Loucy (cell line): ENCODE measurements around the gene SLC35G6.

Source experiments
- H2AFZ ChIP-seq: fragments of 200-600 bp; sonication (generic); 2 replicates; pipeline ENCODE4 v1.6.0; 2016; ENCODE audit warnings: antibody characterized with exemption, mild to moderate bottlenecking, low read length, moderate library complexity
- H3F3A ChIP-seq: fragments of 200-600 bp; 2 replicates; pipeline ENCODE4 v1.6.0; 2016; ENCODE audit warnings: antibody characterized with exemption, low read depth, mild to moderate bottlenecking
- H3K27me3 ChIP-seq: fragments of 200-600 bp; sonication (generic); 2 replicates; pipeline ENCODE4 v1.6.1; 2014; ENCODE audit warnings: low read length, mild to moderate bottlenecking; ENCODE audit not compliant: insufficient read depth, poor library complexity, severe bottlenecking
- H3K36me3 ChIP-seq: fragments of 200-600 bp; sonication (generic); 2 replicates; pipeline ENCODE4 v1.6.1; 2016; ENCODE audit warnings: low read length; ENCODE audit not compliant: insufficient read depth
- H3K4me1 ChIP-seq: fragments of 200-600 bp; sonication (generic); 2 replicates; pipeline ENCODE4 v1.5.1; 2014; ENCODE audit warnings: low read length, mild to moderate bottlenecking; ENCODE audit not compliant: insufficient read depth, poor library complexity, severe bottlenecking
- H3K4me2 ChIP-seq: fragments of 200-600 bp; sonication (generic); 2 replicates; pipeline ENCODE4 v1.6.0; 2014; ENCODE audit warnings: antibody characterized with exemption, low read length, low read depth, mild to moderate bottlenecking; ENCODE audit not compliant: poor library complexity, severe bottlenecking
- H3K4me3 ChIP-seq: fragments of 200-600 bp; sonication (generic); 2 replicates; pipeline ENCODE4 v1.5.1; 2014; ENCODE audit warnings: low read length, mild to moderate bottlenecking, mixed read lengths; ENCODE audit not compliant: poor library complexity, severe bottlenecking
- H3K79me2 ChIP-seq: fragments of 200-600 bp; sonication (generic); 2 replicates; pipeline ENCODE4 v1.6.1; 2014; ENCODE audit warnings: low read length; ENCODE audit not compliant: insufficient read depth
- H3K9ac ChIP-seq: fragments of 200-600 bp; sonication (generic); 2 replicates; pipeline ENCODE4 v1.6.0; 2014; ENCODE audit warnings: mild to moderate bottlenecking, low read depth, low read length, moderate library complexity; ENCODE audit not compliant: poor library complexity, severe bottlenecking
- H3K9me2 ChIP-seq: fragments of 200-600 bp; sonication (generic); replicated peaks from 2 replicates; pipeline ENCODE4 v1.6.1; 2016; ENCODE audit warnings: low read depth, low read length, mixed read lengths
- H3K9me3 ChIP-seq: fragments of 200-600 bp; sonication (generic); 2 replicates; pipeline ENCODE4 v1.6.1; 2014; ENCODE audit warnings: mild to moderate bottlenecking, antibody characterized with exemption, low read length, low read depth; ENCODE audit not compliant: insufficient read depth
- H4K20me1 ChIP-seq: fragments of 200-600 bp; sonication (generic); 2 replicates; pipeline ENCODE4 v1.6.0; 2014; ENCODE audit warnings: antibody characterized with exemption, low read length, mild to moderate bottlenecking; ENCODE audit not compliant: insufficient read depth, poor library complexity, severe bottlenecking
- EZH2phosphoT487 ChIP-seq: fragments of 200-600 bp; IDR thresholded peaks from 2 replicates; pipeline ENCODE4 v1.6.1; 2018; ENCODE audit warnings: antibody characterized with exemption, mild to moderate bottlenecking, moderate library complexity, borderline replicate concordance
- TF ChIP-seq, protein P1 (sequence below): fragments of 200-600 bp; sonication (generic); conservative IDR thresholded peaks from 2 replicates; pipeline ENCODE4 v1.5.1; 2014; ENCODE audit warnings: mild to moderate bottlenecking, antibody characterized with exemption, low read length

SLC35G6 gene

DNA sequence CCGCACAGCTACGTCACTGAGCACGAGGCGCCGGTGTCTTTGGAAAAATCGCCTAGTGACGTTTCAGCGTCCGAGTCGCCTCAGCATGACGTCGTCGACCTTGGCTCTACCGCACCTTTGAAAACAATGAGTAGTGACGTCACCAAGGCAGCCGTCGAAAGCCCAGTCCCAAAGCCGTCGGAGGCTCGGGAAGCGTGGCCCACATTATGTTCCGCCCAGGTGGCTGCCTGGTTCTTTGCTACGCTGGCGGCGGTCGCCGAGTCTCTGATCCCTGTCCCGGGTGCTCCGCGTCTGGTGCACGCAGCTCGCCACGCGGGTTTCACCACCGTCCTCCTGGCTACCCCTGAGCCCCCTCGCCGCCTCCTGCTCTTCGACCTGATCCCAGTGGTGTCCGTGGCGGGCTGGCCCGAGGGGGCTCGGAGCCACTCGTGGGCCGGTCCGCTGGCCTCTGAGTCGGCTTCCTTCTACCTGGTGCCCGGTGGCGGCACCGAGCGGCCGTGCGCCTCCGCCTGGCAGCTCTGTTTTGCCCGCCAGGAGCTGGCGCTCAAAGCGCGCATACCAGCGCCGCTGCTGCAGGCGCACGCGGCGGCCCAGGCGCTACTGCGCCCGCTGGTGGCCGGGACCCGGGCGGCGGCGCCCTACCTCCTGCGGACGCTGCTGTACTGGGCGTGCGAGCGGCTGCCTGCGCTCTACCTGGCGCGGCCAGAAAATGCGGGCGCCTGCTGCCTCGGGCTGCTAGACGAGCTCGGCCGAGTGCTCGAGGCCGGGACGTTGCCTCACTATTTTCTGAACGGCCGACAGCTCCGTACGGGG, 44.5 kb upstream of the SLC35G6 start:
- Histone ChIP-seq H3K4me2 (peak overlapping the region; percentile 95), H3K36me3 (no peaks in the 10 kb centered on the region)
- TF ChIP-seq, protein P1, sequence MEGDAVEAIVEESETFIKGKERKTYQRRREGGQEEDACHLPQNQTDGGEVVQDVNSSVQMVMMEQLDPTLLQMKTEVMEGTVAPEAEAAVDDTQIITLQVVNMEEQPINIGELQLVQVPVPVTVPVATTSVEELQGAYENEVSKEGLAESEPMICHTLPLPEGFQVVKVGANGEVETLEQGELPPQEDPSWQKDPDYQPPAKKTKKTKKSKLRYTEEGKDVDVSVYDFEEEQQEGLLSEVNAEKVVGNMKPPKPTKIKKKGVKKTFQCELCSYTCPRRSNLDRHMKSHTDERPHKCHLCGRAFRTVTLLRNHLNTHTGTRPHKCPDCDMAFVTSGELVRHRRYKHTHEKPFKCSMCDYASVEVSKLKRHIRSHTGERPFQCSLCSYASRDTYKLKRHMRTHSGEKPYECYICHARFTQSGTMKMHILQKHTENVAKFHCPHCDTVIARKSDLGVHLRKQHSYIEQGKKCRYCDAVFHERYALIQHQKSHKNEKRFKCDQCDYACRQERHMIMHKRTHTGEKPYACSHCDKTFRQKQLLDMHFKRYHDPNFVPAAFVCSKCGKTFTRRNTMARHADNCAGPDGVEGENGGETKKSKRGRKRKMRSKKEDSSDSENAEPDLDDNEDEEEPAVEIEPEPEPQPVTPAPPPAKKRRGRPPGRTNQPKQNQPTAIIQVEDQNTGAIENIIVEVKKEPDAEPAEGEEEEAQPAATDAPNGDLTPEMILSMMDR = no peak
- no peak for TF ChIP-seq EZH2phosphoT487

DNA sequence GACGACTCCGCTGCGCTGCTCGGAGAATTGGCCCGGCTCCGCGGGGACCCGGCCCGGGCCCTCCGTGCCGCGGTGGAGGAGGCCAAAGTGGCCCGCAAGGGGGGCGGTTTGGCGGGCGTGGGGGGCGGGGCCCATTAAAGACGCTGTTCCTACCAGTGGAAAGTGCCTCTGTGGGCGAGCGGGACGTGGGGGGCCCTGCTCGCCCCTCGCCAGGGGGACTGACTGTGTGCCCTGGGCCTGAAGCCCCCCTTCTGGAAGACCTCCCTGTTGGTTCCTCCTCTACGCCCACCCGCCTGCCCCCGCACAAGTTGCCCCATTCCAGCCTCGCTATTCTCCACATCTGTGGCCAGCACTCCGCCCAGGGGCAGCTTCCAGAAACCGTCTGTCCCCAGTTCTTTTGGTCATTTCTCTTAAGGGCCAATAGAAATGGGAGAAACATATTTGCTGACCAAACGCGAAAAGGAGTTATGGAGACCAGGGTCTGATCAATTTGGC, 43.8 kb upstream of the SLC35G6 start:
- TF ChIP-seq EZH2phosphoT487 = no peak
- TF ChIP-seq, protein P1 = no peak
- no peaks in the 10 kb centered on the region for H3K9me3 ChIP-seq
- H3K27me3 ChIP-seq = no peaks in the 10 kb centered on the region
- peak overlapping the region; percentile 85 for H3K4me2 ChIP-seq
- no peaks in the 10 kb centered on the region for H3K9me2 ChIP-seq
- no peak overlapping the region for H2AFZ ChIP-seq
- peaks cover 27% of the 10 kb centered on the region for H3K4me1 ChIP-seq
- peaks cover 43% of the 10 kb centered on the region; the same call in 1 of the 2 replicates for H3K79me2 ChIP-seq
- H3K9ac ChIP-seq = no peak overlapping the region
- H3K4me3 ChIP-seq = peak overlapping the region; percentile 94
- H4K20me1 ChIP-seq = peaks cover 13% of the 10 kb centered on the region
- H3F3A ChIP-seq = no peaks in the 10 kb centered on the region; the same call in 1 of the 2 replicates
- no peaks in the 10 kb centered on the region for H3K36me3 ChIP-seq

More for the DNA sequence above, 44.5 kb upstream of the SLC35G6 start:
- peak overlapping the region; percentile 95 for H3K4me3 ChIP-seq
- H4K20me1 ChIP-seq = peaks cover 13% of the 10 kb centered on the region
- H3K9ac ChIP-seq = peak overlapping the region; percentile 77
- H3F3A ChIP-seq = no peaks in the 10 kb centered on the region; the same call in 1 of the 2 replicates
- no peaks in the 10 kb centered on the region for H3K9me2 ChIP-seq
- no peak overlapping the region for H2AFZ ChIP-seq
- peaks cover 27% of the 10 kb centered on the region for H3K4me1 ChIP-seq
- H3K9me3 ChIP-seq = no peaks in the 10 kb centered on the region
- peaks cover 43% of the 10 kb centered on the region; the same call in 1 of the 2 replicates for H3K79me2 ChIP-seq
- H3K27me3 ChIP-seq = no peaks in the 10 kb centered on the region

- no peaks in the 10 kb centered on the region for H3K36me3 ChIP-seq
- TF ChIP-seq EZH2phosphoT487 = no peak
- TF ChIP-seq, protein P1 = no peak
- H3F3A ChIP-seq = no peaks in the 10 kb centered on the region; the same call in 1 of the 2 replicates
- H3K4me3 ChIP-seq = peak overlapping the region; percentile 94
- H4K20me1 ChIP-seq = peaks cover 13% of the 10 kb centered on the region
- H3K9ac ChIP-seq = peak overlapping the region; percentile 45
- H3K79me2 ChIP-seq = peaks cover 43% of the 10 kb centered on the region; the same call in 1 of the 2 replicates
- H3K4me1 ChIP-seq = peaks cover 27% of the 10 kb centered on the region
- H3K4me2 ChIP-seq = peak overlapping the region; percentile 85
- H3K9me2 ChIP-seq = no peaks in the 10 kb centered on the region
- no peaks in the 10 kb centered on the region for H3K27me3 ChIP-seq
- H3K9me3 ChIP-seq = no peaks in the 10 kb centered on the region
- H2AFZ ChIP-seq = no peak overlapping the region
Observed at GRCh38 chr17:7437950-7438614, 43.2 kb upstream of the SLC35G6 start.
